Measurements from ENCODE around the gene SULT2B1.

The SULT2B1 gene

GRCh38 chr19:48600679-48601417 lies 48.9 kb downstream of the SULT2B1 start:
- no peak for DNase-seq (ENCODE audit: low read depth)

GRCh38 chr19:48603001-48603400 lies 51.0 kb downstream of the SULT2B1 start:
- DNase-seq (ENCODE audit: low read depth), result no peak

GRCh38 chr19:48603449-48603848 lies 51.5 kb downstream of the SULT2B1 start:
- no peak for DNase-seq (ENCODE audit: low read depth)

- no peak for DNase-seq (ENCODE audit: low read depth)
These were observed 51.9 kb downstream of the SULT2B1 start for GRCh38 chr19:48603850-48604249.

GRCh38 chr19:48606463-48607358 lies 54.7 kb downstream of the SULT2B1 start, which contains the start of gene SPACA4:
TSS of gene SPACA4 (plus strand) at chr19:48606742. CDS start at chr19:48606979, 237 bp downstream.
- no peak for DNase-seq (ENCODE audit: low read depth)

GRCh38 chr19:48607359-48607755 lies 55.4 kb downstream of the SULT2B1 start:
- no peak for DNase-seq (ENCODE audit: low read depth)

- peak; percentile 42 for DNase-seq (ENCODE audit: low read depth)
These were observed 56.9 kb downstream of the SULT2B1 start for GRCh38 chr19:48608798-48609263.

GRCh38 chr19:48609571-48610108 lies 57.7 kb downstream of the SULT2B1 start:
- DNase-seq (ENCODE audit: low read depth), result no peak

- no peak for DNase-seq (ENCODE audit: low read depth)
These were observed 59.9 kb downstream of the SULT2B1 start for GRCh38 chr19:48611872-48612271.

GRCh38 chr19:48613024-48613851 lies 61.3 kb downstream of the SULT2B1 start:
- no peak for DNase-seq (ENCODE audit: low read depth)

- no peak for DNase-seq (ENCODE audit: low read depth)
These were observed 62.0 kb downstream of the SULT2B1 start for GRCh38 chr19:48613852-48614435.

- no peak for DNase-seq (ENCODE audit: low read depth)
These were observed 62.7 kb downstream of the SULT2B1 start, which contains the start of gene FAM83E for GRCh38 chr19:48614436-48615230. TSS of gene FAM83E (minus strand) at chr19:48615076. CDS start at chr19:48613372, 1,704 bp downstream.

- no peak for DNase-seq (ENCODE audit: low read depth)
These were observed 63.5 kb downstream of the SULT2B1 start for GRCh38 chr19:48615231-48616040.

GRCh38 chr19:48616041-48616436 lies 64.1 kb downstream of the SULT2B1 start:
- no peak for DNase-seq (ENCODE audit: low read depth)

- DNase-seq (ENCODE audit: low read depth), result no peak
These were observed 64.6 kb downstream of the SULT2B1 start for GRCh38 chr19:48616491-48617056.

- DNase-seq (ENCODE audit: low read depth), result no peak
These were observed 65.4 kb downstream of the SULT2B1 start for GRCh38 chr19:48617146-48617937.

- no peak for DNase-seq (ENCODE audit: low read depth)
These were observed 66.4 kb downstream of the SULT2B1 start for GRCh38 chr19:48618278-48618915.
